ENCODE data around the gene TSC2.

Gene TSC2

GRCh38 chr16:2013527-2013926, 34.3 kb upstream of the TSC2 start:
- H3K27ac ChIP-seq (ENCODE audit: low read depth, low read length, poor library complexity, severe bottlenecking), result no peak overlapping the region
- H3K9ac ChIP-seq (ENCODE audit: low read length), result no peak overlapping the region
- no peaks in the 10 kb centered on the region for H3K9me3 ChIP-seq (ENCODE audit: low read length)
- H4K20me1 ChIP-seq (ENCODE audit: insufficient read depth, low read length), result no peaks in the 10 kb centered on the region
- peaks cover 16% of the 10 kb centered on the region for H3K4me1 ChIP-seq (ENCODE audit: insufficient read depth, low read length, severe bottlenecking)
- H3K79me2 ChIP-seq (ENCODE audit: insufficient read depth, low read length), result peaks cover 6% of the 10 kb centered on the region
- H2AFZ ChIP-seq (ENCODE audit: low read length), result no peak overlapping the region
- H3K36me3 ChIP-seq (ENCODE audit: insufficient read depth, low read length), result no peaks in the 10 kb centered on the region
- no peaks in the 10 kb centered on the region for H3F3A ChIP-seq (ENCODE audit: insufficient read depth, low read length)
- no peak for TF ChIP-seq CTCF (IDR thresholded peaks at IDR 0.05; ENCODE audit: low read length)
- no peak for TF ChIP-seq EZH2 (IDR thresholded peaks at IDR 0.05; ENCODE audit: borderline replicate concordance, low read length)
- H3K4me3 ChIP-seq (ENCODE audit: low read depth, low read length, poor library complexity, severe bottlenecking), result no peak overlapping the region
- no peaks in the 10 kb centered on the region for H3K9me2 ChIP-seq (ENCODE audit: low read depth, low read length)
- no peaks in the 10 kb centered on the region for H3K27me3 ChIP-seq (ENCODE audit: insufficient read depth, low read length)
- H3K4me2 ChIP-seq (ENCODE audit: low read length), result no peak overlapping the region

GRCh38 chr16:2015117-2015946, 32.5 kb upstream of the TSC2 start:
- Histone ChIP-seq H3K79me2 (ENCODE audit: insufficient read depth, low read length) (no peaks in the 10 kb centered on the region), H3K27ac (ENCODE audit: low read depth, low read length, poor library complexity, severe bottlenecking) (no peak overlapping the region), H3K27me3 (ENCODE audit: insufficient read depth, low read length) (no peaks in the 10 kb centered on the region), H2AFZ (ENCODE audit: low read length) (no peak overlapping the region), H3F3A (ENCODE audit: insufficient read depth, low read length) (no peaks in the 10 kb centered on the region), H3K36me3 (ENCODE audit: insufficient read depth, low read length) (no peaks in the 10 kb centered on the region), H3K9me3 (ENCODE audit: low read length) (no peaks in the 10 kb centered on the region), H3K4me2 (ENCODE audit: low read length) (no peak overlapping the region), H3K9me2 (ENCODE audit: low read depth, low read length) (no peaks in the 10 kb centered on the region), H4K20me1 (ENCODE audit: insufficient read depth, low read length) (no peaks in the 10 kb centered on the region), H3K9ac (ENCODE audit: low read length) (no peak overlapping the region), H3K4me1 (ENCODE audit: insufficient read depth, low read length, severe bottlenecking) (peaks cover 6% of the 10 kb centered on the region), H3K4me3 (ENCODE audit: low read depth, low read length, poor library complexity, severe bottlenecking) (no peak overlapping the region)
- TF ChIP-seq EZH2 (IDR thresholded peaks at IDR 0.05; ENCODE audit: borderline replicate concordance, low read length), result no peak
- TF ChIP-seq CTCF (IDR thresholded peaks at IDR 0.05; ENCODE audit: low read length), result no peak

GRCh38 chr16:2015947-2016208, 31.9 kb upstream of the TSC2 start:
- no peak overlapping the region for H3K27ac ChIP-seq (ENCODE audit: low read depth, low read length, poor library complexity, severe bottlenecking)
- TF ChIP-seq CTCF (IDR thresholded peaks at IDR 0.05; ENCODE audit: low read length) (no peak), EZH2 (IDR thresholded peaks at IDR 0.05; ENCODE audit: borderline replicate concordance, low read length) (no peak)
- no peaks in the 10 kb centered on the region for H3K27me3 ChIP-seq (ENCODE audit: insufficient read depth, low read length)
- no peak overlapping the region for H2AFZ ChIP-seq (ENCODE audit: low read length)
- H3K4me2 ChIP-seq (ENCODE audit: low read length), result no peak overlapping the region
- H3K9me3 ChIP-seq (ENCODE audit: low read length), result no peaks in the 10 kb centered on the region
- H3K9ac ChIP-seq (ENCODE audit: low read length), result no peak overlapping the region
- no peaks in the 10 kb centered on the region for H4K20me1 ChIP-seq (ENCODE audit: insufficient read depth, low read length)
- no peaks in the 10 kb centered on the region for H3K9me2 ChIP-seq (ENCODE audit: low read depth, low read length)
- no peaks in the 10 kb centered on the region for H3F3A ChIP-seq (ENCODE audit: insufficient read depth, low read length)
- peaks cover under 1% of the 10 kb centered on the region for H3K4me1 ChIP-seq (ENCODE audit: insufficient read depth, low read length, severe bottlenecking)
- no peaks in the 10 kb centered on the region for H3K79me2 ChIP-seq (ENCODE audit: insufficient read depth, low read length)
- no peaks in the 10 kb centered on the region for H3K36me3 ChIP-seq (ENCODE audit: insufficient read depth, low read length)
- H3K4me3 ChIP-seq (ENCODE audit: low read depth, low read length, poor library complexity, severe bottlenecking), result no peak overlapping the region
